GM23248 (cell line): Measurements from ENCODE around the gene MATR3. TPM values are rescaled to one million over a fixed set of nuclear protein-coding genes. Genes with fewer than 3 reads are reported as not detected.

Source experiments
- DNase-seq: peaks from one replicate; pipeline ENCODE4 v3.0.0-alpha.2; 2015
- H2AFZ ChIP-seq: fragments of 200-600 bp; sonication (generic); 2 replicates; pipeline ENCODE4 v1.6.1; 2016; ENCODE audit warnings: antibody characterized with exemption
- H3F3A ChIP-seq: fragments of 200-600 bp; sonication (generic); 2 replicates; pipeline ENCODE4 v1.6.1; 2016; ENCODE audit warnings: mild to moderate bottlenecking, antibody characterized with exemption, mixed run types; ENCODE audit not compliant: insufficient read depth
- H3K27ac ChIP-seq: fragments of 200-600 bp; sonication (generic); 2 replicates; pipeline ENCODE4 v1.5.1; 2016; ENCODE audit warnings: mild to moderate bottlenecking
- H3K27me3 ChIP-seq: fragments of 200-600 bp; sonication (generic); replicated peaks from 2 replicates; pipeline ENCODE4 v1.6.1; 2016; ENCODE audit warnings: mild to moderate bottlenecking; ENCODE audit not compliant: insufficient read depth
- H3K36me3 ChIP-seq: fragments of 200-600 bp; sonication (generic); 2 replicates; pipeline ENCODE4 v1.6.1; 2016; ENCODE audit warnings: low read depth, mild to moderate bottlenecking
- H3K4me1 ChIP-seq: fragments of 200-600 bp; sonication (generic); 2 replicates; pipeline ENCODE4 v1.6.1; 2016; ENCODE audit warnings: mild to moderate bottlenecking; ENCODE audit not compliant: insufficient read depth
- H3K4me2 ChIP-seq: fragments of 200-600 bp; sonication (generic); one replicate; pipeline ENCODE4 v1.6.1; 2016; ENCODE audit warnings: mild to moderate bottlenecking; ENCODE audit not compliant: unreplicated experiment
- H3K4me3 ChIP-seq: fragments of 200-600 bp; sonication (generic); 2 replicates; pipeline ENCODE4 v1.5.1; 2016; ENCODE audit warnings: mild to moderate bottlenecking
- H3K79me2 ChIP-seq: fragments of 200-600 bp; sonication (generic); 2 replicates; pipeline ENCODE4 v1.6.1; 2016; ENCODE audit warnings: mild to moderate bottlenecking; ENCODE audit not compliant: insufficient read depth
- H3K9ac ChIP-seq: fragments of 200-600 bp; sonication (generic); 2 replicates; pipeline ENCODE4 v1.6.1; 2016; ENCODE audit warnings: mild to moderate bottlenecking
- H3K9me2 ChIP-seq: fragments of 200-600 bp; sonication (generic); 2 replicates; pipeline ENCODE4 v1.6.1; 2016; ENCODE audit warnings: mixed run types, mild to moderate bottlenecking, moderate library complexity; ENCODE audit not compliant: insufficient read depth
- H3K9me3 ChIP-seq: fragments of 200-600 bp; sonication (generic); one replicate; pipeline ENCODE4 v1.6.1; 2017; ENCODE audit warnings: low read depth
- H4K20me1 ChIP-seq: fragments of 200-600 bp; sonication (generic); 2 replicates; pipeline ENCODE4 v1.6.0; 2016; ENCODE audit not compliant: insufficient read depth
- EZH2 ChIP-seq: fragments of 200-600 bp; sonication (generic); IDR thresholded peaks from 2 replicates; pipeline ENCODE4 v1.6.1; 2018; ENCODE audit warnings: antibody characterized with exemption, mild to moderate bottlenecking; ENCODE audit not compliant: insufficient read depth, poor library complexity, severe bottlenecking
- EZH2phosphoT487 ChIP-seq: fragments of 200-600 bp; sonication (generic); IDR thresholded peaks from 2 replicates; pipeline ENCODE4 v1.6.1; 2018; ENCODE audit warnings: antibody characterized with exemption, moderate library complexity, mild to moderate bottlenecking, low read depth; ENCODE audit not compliant: insufficient read depth
- WGBS, 2 experiments: methylation state at CpG; one replicate each; pipeline ENCODE4 v1.1.6; 2015 to 2017; ENCODE audit warnings: low lambda C conversion rate in 2 of 2, low coverage in 1 of 2; ENCODE audit errors: missing lambda C conversion rate in 2 of 2; 5-methylcytosine and 5-hydroxymethylcytosine counted together
- in situ Hi-C: fragments of 300-500 bp; cut with MboI; formaldehyde crosslinking; loops from 2 replicates; pipeline ENCODE4 v1.15.0; 2020
- polyA plus RNA-seq: library from polyadenylated mRNA; unstranded; fragments of >200 nt; fragmentation: Nextera tagmentation; extraction: Ambion mirVana; gene quantifications from 2 replicates; pipeline ENCODE4 v1.2.1, GENCODE V29; 2016
- total RNA-seq: library from RNA; depleted of rRNA; stranded (reverse); fragments of >200 nt; shearing (Covaris generic); gene quantifications from 2 replicates; pipeline ENCODE4 v1.2.3, GENCODE V29; 2014

Gene MATR3
- total and polyA plus RNA-seq, 2 experiments from 2014 or later: 198 to 215 TPM

DNA sequence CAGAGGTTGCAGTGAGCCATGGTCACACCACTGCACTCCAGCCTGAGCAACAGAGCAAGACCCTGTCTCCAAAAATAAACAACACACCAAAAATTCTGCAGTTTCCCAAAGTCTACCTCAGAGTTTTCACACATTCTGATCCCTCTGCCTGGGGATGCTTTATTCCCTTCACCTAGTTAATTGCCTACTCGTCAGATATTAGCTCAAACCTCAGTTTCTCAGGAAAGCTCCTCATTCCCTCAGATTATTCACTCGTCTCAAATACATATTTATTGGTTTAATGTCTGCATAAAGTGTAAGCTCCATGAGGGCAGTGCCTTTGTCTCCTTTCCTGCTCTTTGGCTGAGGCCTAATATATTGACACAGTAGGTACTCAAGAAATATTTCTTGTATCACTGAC is 2.5 kb upstream of the MATR3 start:
- Histone ChIP-seq H3K4me3 (no peak overlapping the region), H2AFZ (no peak overlapping the region), H4K20me1 (peaks cover 10% of the 10 kb centered on the region; the same call in 1 of the 2 replicates), H3K27ac (no peak overlapping the region), H3K27me3 (no peaks in the 10 kb centered on the region), H3K9me2 (no peaks in the 10 kb centered on the region), H3K4me1 (0 out of 2 replicates have a peak, but pooled peaks cover 4% of the 10 kb centered on the region), H3K9ac (no peak overlapping the region), H3F3A (peaks cover 35% of the 10 kb centered on the region), H3K36me3 (peaks cover 4% of the 10 kb centered on the region; the same call in 1 of the 2 replicates), H3K79me2 (peaks cover 28% of the 10 kb centered on the region), H3K9me3 (no peaks in the 10 kb centered on the region), H3K4me2 (no peak overlapping the region)
- 94 to 99% methylated on average over 2 of the region's 2 CpGs for WGBS, 2 experiments
- in situ Hi-C loops: no loop called here
- DNase-seq: no peak
- TF ChIP-seq EZH2: no peak
- TF ChIP-seq EZH2phosphoT487: no peak

DNA sequence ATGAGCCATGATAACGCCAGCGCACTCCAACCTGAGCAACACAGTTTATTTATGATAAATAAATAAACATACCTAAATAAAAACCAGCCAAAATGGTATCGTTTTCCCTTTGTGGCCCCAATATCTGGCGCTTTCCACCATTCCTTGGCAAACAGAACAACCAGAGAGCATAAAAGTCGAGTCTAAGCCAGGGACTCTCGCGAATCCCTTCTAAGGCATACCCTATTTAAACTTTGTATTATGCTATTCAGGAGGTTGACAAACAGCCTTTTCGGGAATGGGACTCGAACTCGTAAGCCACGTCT is 386 bp upstream of the MATR3 start:
- Histone ChIP-seq H3K9me3 (no peaks in the 10 kb centered on the region), H3K79me2 (peaks cover 49% of the 10 kb centered on the region), H3K27ac (peak overlapping the region; percentile 97), H3K27me3 (no peaks in the 10 kb centered on the region), H3K36me3 (no peaks in the 10 kb centered on the region), H3K4me3 (peak overlapping the region; percentile 92), H2AFZ (peak overlapping the region; percentile 98), H3K9me2 (no peaks in the 10 kb centered on the region), H4K20me1 (peaks cover 30% of the 10 kb centered on the region; the same call in 1 of the 2 replicates), H3K9ac (peak overlapping the region; percentile 97), H3F3A (peaks cover 47% of the 10 kb centered on the region), H3K4me2 (peak overlapping the region; percentile 90), H3K4me1 (peaks cover 23% of the 10 kb centered on the region; the same call in 1 of the 2 replicates)
- 28 to 30% methylated on average over 11 of the region's 11 CpGs for WGBS, 2 experiments
- TF ChIP-seq EZH2phosphoT487 (no peak), EZH2 (no peak)
- DNase-seq: no peak
- in situ Hi-C loops: no loop called here

DNA sequence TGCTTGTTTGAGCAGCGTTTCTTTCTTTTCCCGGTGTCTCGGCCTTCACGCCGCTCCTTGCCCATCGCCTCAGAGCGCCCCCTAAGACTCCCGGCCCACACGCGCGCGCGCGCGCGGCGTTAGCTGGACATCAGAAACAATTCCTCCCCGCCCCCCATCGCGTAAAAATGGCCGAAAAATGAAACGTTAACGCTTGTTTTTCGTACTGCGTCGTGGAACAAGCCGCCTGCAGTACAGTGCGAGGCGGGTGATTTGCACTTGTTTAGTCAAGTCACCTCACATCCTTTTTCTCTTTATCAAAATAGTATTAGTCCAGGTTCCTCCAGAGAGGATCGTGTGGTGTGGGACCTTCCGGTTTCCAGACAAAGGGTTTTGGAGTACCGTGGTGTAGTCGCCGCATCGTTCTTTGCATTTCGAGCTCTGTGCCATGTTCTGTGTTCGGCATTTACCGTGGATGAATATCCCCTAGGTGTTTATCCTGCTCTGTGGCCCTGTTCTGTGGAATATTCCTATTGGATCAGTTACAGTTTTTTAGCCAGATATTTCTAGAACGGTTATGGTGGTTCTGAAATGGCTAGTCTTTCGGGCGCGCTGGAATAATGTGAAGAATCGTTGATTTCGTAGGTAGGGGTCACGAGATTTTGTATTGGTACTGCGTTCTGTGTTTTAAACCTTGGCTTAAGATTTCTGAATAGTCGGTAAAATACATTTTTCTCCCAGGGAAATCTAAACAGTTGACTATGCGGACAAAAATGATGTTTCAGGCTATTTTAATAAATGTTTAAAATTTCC is 1.0 kb downstream of the MATR3 start:
- WGBS, 2 experiments: 1% methylated on average over 48 of the region's 48 CpGs
- no peaks in the 10 kb centered on the region for H3K36me3 ChIP-seq
- H4K20me1 ChIP-seq: peaks cover 43% of the 10 kb centered on the region; the same call in 1 of the 2 replicates

DNA sequence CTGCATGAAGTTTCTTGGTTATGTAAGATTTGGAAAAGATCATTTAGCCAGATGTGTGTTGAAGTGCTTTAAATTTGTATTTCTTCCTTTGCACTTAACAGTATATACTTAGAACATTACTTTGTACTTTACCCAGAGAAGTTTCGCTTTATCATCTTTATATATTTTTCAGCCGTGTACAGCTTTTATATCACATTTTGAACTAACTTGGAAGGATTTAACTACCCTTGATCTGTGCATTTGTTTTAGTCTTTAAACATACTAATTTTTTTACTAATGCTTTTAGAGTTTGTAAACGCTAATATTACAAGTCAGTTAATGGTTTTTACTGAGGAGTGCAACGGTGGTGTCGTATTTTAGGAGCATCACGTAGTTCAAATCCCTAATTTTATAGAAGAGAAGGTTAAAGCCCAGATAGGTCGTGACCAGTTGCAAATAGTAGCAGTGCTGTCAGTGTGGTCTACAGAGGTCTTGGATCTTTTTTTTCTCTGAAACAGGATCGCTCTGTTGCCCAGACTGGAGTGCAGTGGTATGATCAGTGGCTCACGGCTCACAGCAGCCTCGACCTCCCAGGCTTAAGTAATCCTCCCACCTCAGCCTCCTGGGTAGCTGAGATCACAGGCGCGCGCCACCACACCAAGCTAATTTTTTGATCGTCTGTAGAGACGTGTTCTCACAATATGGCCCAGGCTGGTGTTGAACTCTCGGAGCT is 2.0 kb downstream of the MATR3 start:
- Histone ChIP-seq H3K27ac (peak overlapping the region; percentile 97), H3K36me3 (no peaks in the 10 kb centered on the region), H3K9me3 (no peaks in the 10 kb centered on the region), H4K20me1 (peaks cover 50% of the 10 kb centered on the region; the same call in 1 of the 2 replicates), H3K79me2 (peaks cover 72% of the 10 kb centered on the region), H3K4me1 (peaks cover 30% of the 10 kb centered on the region), H3K9ac (peak overlapping the region; percentile 97), H3K4me2 (peak overlapping the region; percentile 93), H3K4me3 (peak overlapping the region; percentile 92), H3K27me3 (no peaks in the 10 kb centered on the region), H3K9me2 (no peaks in the 10 kb centered on the region), H2AFZ (no peak overlapping the region), H3F3A (peaks cover 49% of the 10 kb centered on the region)
- in situ Hi-C loops: no loop called here
- 42 to 43% methylated on average over 16 of the region's 16 CpGs for WGBS, 2 experiments
- TF ChIP-seq EZH2: no peak
- no peak for TF ChIP-seq EZH2phosphoT487
- DNase-seq: peak; percentile 32

More for the DNA sequence above, 1.0 kb downstream of the MATR3 start:
- no peaks in the 10 kb centered on the region for H3K27me3 ChIP-seq
- H3K4me1 ChIP-seq: peaks cover 30% of the 10 kb centered on the region
- H3K9me2 ChIP-seq: no peaks in the 10 kb centered on the region
- peak overlapping the region; percentile 92 for H3K4me3 ChIP-seq
- peak; percentile 93 for DNase-seq
- no peak for TF ChIP-seq EZH2phosphoT487
- TF ChIP-seq EZH2: no peak
- peak overlapping the region; percentile 97 for H3K9ac ChIP-seq
- H3K9me3 ChIP-seq: no peaks in the 10 kb centered on the region
- in situ Hi-C loops: no loop called here
- H3K4me2 ChIP-seq: peak overlapping the region; percentile 93
- H2AFZ ChIP-seq: peak overlapping the region; percentile 32; the same call in 1 of the 2 replicates
- H3K27ac ChIP-seq: peak overlapping the region; percentile 97
- peaks cover 53% of the 10 kb centered on the region for H3F3A ChIP-seq
- H3K79me2 ChIP-seq: peaks cover 63% of the 10 kb centered on the region
